Measurements from ENCODE around the gene HLA-E.

Gene HLA-E

DNA sequence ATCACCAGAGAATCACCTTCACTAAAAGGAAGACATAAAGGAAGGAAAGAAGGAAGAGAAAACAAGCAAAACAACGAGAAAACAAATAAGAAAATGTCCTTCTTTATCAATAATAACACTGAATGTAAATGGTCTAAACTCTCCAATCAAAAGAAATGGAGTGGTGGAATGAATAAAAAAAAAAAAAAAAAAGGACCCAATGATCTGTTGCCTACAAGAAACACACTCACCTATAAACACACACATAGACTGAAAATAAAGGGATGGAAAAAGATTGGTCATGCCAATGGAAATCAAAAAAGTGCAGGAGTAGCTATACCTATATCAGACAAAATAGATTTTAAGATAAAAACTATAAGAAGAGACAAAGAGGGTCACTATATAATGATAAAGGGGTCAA is 30.2 kb upstream of the HLA-E start:
- TF ChIP-seq BACH2 (CRISPR knock-in tag; IDR thresholded peaks at IDR 0.05; ENCODE audit: borderline replicate concordance): no peak
- TF ChIP-seq PPARA (CRISPR knock-in tag; IDR thresholded peaks at IDR 0.05; ENCODE audit: borderline replicate concordance): no peak
- no peak for TF ChIP-seq CSDC2 (CRISPR knock-in tag; IDR thresholded peaks at IDR 0.05)
- TF ChIP-seq TSHZ2 (CRISPR knock-in tag; IDR thresholded peaks at IDR 0.05): no peak
- no peak for TF ChIP-seq ZFP3 (CRISPR knock-in tag; IDR thresholded peaks at IDR 0.05)
- no peak for TF ChIP-seq CREB5 (CRISPR knock-in tag; IDR thresholded peaks at IDR 0.05; ENCODE audit: low read depth)
- TF ChIP-seq ARNTL (CRISPR knock-in tag; IDR thresholded peaks at IDR 0.05; ENCODE audit: borderline replicate concordance, low read depth): no peak
- TF ChIP-seq ZC3H10 (CRISPR knock-in tag; IDR thresholded peaks at IDR 0.05): no peak
- no peak for TF ChIP-seq ESRRG (CRISPR knock-in tag; IDR thresholded peaks at IDR 0.05)
- no peak for TF ChIP-seq RARB (CRISPR knock-in tag; IDR thresholded peaks at IDR 0.05)
- TF ChIP-seq, protein P1, sequence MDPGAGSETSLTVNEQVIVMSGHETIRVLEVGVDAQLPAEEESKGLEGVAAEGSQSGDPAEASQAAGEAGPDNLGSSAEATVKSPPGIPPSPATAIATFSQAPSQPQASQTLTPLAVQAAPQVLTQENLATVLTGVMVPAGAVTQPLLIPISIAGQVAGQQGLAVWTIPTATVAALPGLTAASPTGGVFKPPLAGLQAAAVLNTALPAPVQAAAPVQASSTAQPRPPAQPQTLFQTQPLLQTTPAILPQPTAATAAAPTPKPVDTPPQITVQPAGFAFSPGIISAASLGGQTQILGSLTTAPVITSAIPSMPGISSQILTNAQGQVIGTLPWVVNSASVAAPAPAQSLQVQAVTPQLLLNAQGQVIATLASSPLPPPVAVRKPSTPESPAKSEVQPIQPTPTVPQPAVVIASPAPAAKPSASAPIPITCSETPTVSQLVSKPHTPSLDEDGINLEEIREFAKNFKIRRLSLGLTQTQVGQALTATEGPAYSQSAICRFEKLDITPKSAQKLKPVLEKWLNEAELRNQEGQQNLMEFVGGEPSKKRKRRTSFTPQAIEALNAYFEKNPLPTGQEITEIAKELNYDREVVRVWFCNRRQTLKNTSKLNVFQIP (CRISPR knock-in tag; IDR thresholded peaks at IDR 0.05; ENCODE audit: borderline replicate concordance, low read depth): no peak
- TF ChIP-seq SNAI2 (CRISPR knock-in tag; IDR thresholded peaks at IDR 0.05): no peak
- TF ChIP-seq PATZ1 (CRISPR knock-in tag; IDR thresholded peaks at IDR 0.05; ENCODE audit: borderline replicate concordance): no peak
- TF ChIP-seq ZNF8 (CRISPR knock-in tag; IDR thresholded peaks at IDR 0.05): no peak
- TF ChIP-seq TOX (CRISPR knock-in tag; IDR thresholded peaks at IDR 0.05; ENCODE audit: borderline replicate concordance): no peak
- no peak for TF ChIP-seq ISL1 (CRISPR knock-in tag; IDR thresholded peaks at IDR 0.05)
- no peak for ATAC-seq

DNA sequence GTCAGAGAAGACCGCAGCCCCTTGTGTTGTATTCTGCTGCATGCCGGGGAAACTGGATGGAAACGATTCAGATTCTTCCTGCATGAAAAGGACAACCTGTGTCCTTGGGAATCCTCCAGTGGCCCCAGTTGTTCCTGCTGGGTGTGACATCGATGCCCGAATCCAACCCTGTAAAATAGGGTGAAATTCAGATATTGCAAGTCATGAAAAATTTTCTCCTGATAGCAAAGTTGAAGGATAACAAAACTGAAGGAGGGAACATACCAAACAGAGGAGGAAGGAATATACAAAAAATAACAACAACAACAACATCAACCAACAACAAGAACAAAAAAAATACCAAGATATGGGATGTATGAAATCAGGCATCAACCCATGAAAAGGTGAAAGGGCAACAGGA is 28.3 kb upstream of the HLA-E start:
- no peak for TF ChIP-seq ESRRG (CRISPR knock-in tag; IDR thresholded peaks at IDR 0.05)
- no peak for ATAC-seq

- TF ChIP-seq ISL1 (CRISPR knock-in tag; IDR thresholded peaks at IDR 0.05) (no peak), ZNF565 (CRISPR knock-in tag; conservative IDR thresholded peaks at IDR 0.05; ENCODE audit: low read depth) (no peak), ESRRG (CRISPR knock-in tag; IDR thresholded peaks at IDR 0.05) (no peak), OSR1 (CRISPR knock-in tag; IDR thresholded peaks at IDR 0.05) (no peak), ZNF8 (CRISPR knock-in tag; IDR thresholded peaks at IDR 0.05) (no peak), BACH2 (CRISPR knock-in tag; IDR thresholded peaks at IDR 0.05; ENCODE audit: borderline replicate concordance) (no peak), TOX (CRISPR knock-in tag; IDR thresholded peaks at IDR 0.05; ENCODE audit: borderline replicate concordance) (no peak), ZNF70 (CRISPR knock-in tag; IDR thresholded peaks at IDR 0.05) (no peak), CREB5 (CRISPR knock-in tag; IDR thresholded peaks at IDR 0.05; ENCODE audit: low read depth) (no peak), PATZ1 (CRISPR knock-in tag; IDR thresholded peaks at IDR 0.05; ENCODE audit: borderline replicate concordance) (no peak), TCF4 (CRISPR knock-in tag; IDR thresholded peaks at IDR 0.05; ENCODE audit: borderline replicate concordance) (no peak), SNAI2 (CRISPR knock-in tag; IDR thresholded peaks at IDR 0.05) (no peak), PPARA (CRISPR knock-in tag; IDR thresholded peaks at IDR 0.05; ENCODE audit: borderline replicate concordance) (no peak)
- TF ChIP-seq, protein P2, sequence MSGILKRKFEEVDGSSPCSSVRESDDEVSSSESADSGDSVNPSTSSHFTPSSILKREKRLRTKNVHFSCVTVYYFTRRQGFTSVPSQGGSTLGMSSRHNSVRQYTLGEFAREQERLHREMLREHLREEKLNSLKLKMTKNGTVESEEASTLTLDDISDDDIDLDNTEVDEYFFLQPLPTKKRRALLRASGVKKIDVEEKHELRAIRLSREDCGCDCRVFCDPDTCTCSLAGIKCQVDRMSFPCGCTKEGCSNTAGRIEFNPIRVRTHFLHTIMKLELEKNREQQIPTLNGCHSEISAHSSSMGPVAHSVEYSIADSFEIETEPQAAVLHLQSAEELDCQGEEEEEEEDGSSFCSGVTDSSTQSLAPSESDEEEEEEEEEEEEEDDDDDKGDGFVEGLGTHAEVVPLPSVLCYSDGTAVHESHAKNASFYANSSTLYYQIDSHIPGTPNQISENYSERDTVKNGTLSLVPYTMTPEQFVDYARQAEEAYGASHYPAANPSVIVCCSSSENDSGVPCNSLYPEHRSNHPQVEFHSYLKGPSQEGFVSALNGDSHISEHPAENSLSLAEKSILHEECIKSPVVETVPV (CRISPR knock-in tag; IDR thresholded peaks at IDR 0.05): no peak
- TF ChIP-seq, protein P1 (CRISPR knock-in tag; IDR thresholded peaks at IDR 0.05; ENCODE audit: borderline replicate concordance, low read depth): no peak
- ATAC-seq: no peak
Observed at GRCh38 chr6:30462482-30462881, 26.8 kb upstream of the HLA-E start.

Measured in SK-N-SH treated with all-trans-retinoic acid at 6 μM for 48 hours (cell line).